Endothelial cell of coronary artery (primary cell): ENCODE measurements around the gene HCN4. TPM values are rescaled to one million over a fixed set of nuclear protein-coding genes. Genes with fewer than 3 reads are reported as not detected.

Experiments used
- total RNA-seq: library from RNA; depleted of rRNA; stranded (reverse); fragments of >200 nt; gene quantifications from 2 replicates; pipeline ENCODE4 v1.2.3, GENCODE V29; 2014

HCN4 gene
- not detected in 2 replicates for total RNA-seq

GRCh38 chr15:73368301-73369136, at the start of gene HCN4:
TSS of gene HCN4 (minus strand) at chr15:73368958. CDS start at chr15:73368270, 688 bp downstream.

Other genes with a start within 250 kb of the HCN4 start
- not detected in 2 replicates for gene REC114, start 74.2 kb upstream of the HCN4 start, total RNA-seq